NCI-H226 (cell line): ENCODE results near the gene GOLGA6C.
"Not testable (repeated sequence)": the region's sequence is repeated elsewhere in the genome, so short reads cannot be mapped to it uniquely, and the experiment has no call there.

Experiments used
- DNase-seq: peaks from one replicate; pipeline ENCODE4 v3.0.0-alpha.2; 2015

GOLGA6C gene

GRCh38 chr15:75228787-75229186 is 29.3 kb upstream of the GOLGA6C start:
- DNase-seq, result no peak

GRCh38 chr15:75229191-75230015 is 28.7 kb upstream of the GOLGA6C start:
- no peak for DNase-seq

GRCh38 chr15:75230016-75230343 is 28.2 kb upstream of the GOLGA6C start:
- no peak for DNase-seq

GRCh38 chr15:75230551-75231371 is 27.4 kb upstream of the GOLGA6C start:
- no peak for DNase-seq

- DNase-seq, result no peak
Measured at GRCh38 chr15:75231836-75232235, 26.3 kb upstream of the GOLGA6C start.

GRCh38 chr15:75232252-75232813 is 25.8 kb upstream of the GOLGA6C start:
- DNase-seq, result no peak

DNA sequence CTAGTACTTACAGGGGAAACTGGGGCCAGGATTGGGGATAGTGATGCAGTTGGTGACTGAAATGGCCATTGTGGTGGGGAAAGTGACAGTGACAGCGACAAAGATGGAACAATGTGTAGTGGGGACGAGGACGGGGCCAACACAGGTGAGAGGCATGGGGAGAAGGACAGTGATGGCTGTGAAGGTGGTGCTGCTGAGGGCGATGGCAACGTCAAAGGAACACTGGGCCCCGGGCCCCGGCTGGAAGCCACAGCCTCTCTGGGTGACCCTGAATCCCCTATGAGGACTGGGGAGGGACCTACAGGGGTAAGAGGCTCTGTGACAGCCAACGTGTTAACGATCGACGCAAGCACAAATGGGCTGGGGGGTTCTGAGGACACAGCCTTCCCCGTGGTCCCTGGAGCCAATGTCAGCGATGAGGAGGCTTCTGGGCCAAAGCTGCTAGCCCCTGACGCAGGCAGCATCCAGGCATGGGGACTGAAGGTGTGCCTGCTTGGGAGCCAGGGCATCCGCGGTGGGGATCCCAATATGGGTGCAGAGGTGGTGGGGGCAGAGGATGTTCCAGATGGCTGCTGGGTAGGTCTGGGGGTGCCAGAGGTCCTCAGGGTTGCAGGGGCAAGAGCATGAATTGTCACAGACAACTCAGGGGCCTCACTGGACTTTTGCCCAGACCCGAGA is 25.2 kb upstream of the GOLGA6C start:
- DNase-seq, result no peak

DNA sequence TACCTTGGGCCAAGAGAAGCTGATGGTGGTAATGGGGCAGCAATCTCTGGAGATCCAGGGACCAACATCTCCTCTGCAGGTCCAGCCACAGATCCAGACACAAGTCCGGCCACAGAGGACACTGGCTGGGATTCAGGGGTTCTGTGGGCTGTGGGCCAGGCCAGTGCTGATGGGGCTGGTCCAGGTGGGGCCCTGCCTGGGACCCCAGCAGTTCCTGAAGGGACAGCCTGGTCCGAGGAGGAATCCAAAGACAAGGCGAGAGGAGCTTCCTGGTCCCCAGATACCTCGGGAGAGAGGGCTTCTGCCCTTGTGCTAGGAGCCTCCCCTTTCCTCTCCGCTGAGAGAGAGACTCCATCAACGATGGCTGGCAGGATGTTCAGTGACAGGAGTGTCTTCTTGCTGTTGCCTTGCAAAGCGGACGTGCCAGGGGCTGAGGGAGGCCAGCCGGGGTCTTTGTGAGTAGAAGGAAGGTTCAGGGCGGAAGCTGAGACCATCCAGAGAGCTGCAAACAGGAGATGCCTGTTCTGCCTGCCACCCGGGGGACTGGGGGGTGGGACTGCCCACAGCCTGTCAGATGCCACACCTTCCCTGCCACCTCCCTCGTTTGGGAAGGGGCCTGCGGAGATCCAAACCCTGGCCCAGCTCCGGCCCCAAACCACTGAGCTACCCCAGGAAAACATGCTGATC is 24.5 kb upstream of the GOLGA6C start:
- no peak for DNase-seq

GRCh38 chr15:75234191-75234810 is 23.8 kb upstream of the GOLGA6C start:
- no peak for DNase-seq

GRCh38 chr15:75235051-75235673 is 23.0 kb upstream of the GOLGA6C start:
- DNase-seq, result no peak

- DNase-seq, result no peak
Measured at GRCh38 chr15:75235760-75236729, 22.1 kb upstream of the GOLGA6C start.

DNA sequence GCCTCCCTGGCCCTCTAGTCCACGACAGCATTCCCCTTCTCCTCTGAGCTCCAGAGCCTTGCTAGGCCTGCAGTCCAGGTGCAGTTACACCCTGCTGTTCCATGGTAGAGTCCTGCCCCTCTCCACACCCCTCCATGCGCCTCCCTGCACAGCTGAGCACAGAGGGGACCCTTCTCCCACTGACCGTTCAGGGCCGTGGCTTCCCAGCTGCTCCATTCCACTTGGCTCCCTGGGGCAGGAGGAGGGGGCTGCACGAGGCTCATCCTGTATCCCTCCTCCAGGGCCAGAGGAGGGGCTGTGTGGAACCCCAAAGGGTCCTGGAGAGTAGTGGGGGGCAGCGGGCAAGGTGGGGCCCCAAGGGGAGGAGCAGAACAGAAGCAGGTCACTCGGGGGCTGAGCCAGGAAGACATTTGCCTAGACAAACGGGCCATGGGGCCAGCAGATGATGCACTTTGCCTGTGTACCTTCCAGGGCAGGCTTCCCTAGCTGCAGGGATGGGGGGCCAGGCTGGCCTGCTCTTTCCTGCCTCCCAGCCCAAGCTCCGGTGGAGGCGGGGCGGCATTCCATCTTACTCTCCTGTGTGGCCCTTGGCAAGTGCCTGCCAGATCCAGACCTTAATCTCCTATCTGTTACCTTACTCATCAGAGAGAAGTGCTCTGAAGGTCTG is 20.7 kb upstream of the GOLGA6C start:
- no peak for DNase-seq

- DNase-seq, result no peak
Measured at GRCh38 chr15:75238150-75238549, 20.0 kb upstream of the GOLGA6C start.

GRCh38 chr15:75245741-75246140 is 12.4 kb upstream of the GOLGA6C start:
- DNase-seq, result not testable (repeated sequence)

DNA sequence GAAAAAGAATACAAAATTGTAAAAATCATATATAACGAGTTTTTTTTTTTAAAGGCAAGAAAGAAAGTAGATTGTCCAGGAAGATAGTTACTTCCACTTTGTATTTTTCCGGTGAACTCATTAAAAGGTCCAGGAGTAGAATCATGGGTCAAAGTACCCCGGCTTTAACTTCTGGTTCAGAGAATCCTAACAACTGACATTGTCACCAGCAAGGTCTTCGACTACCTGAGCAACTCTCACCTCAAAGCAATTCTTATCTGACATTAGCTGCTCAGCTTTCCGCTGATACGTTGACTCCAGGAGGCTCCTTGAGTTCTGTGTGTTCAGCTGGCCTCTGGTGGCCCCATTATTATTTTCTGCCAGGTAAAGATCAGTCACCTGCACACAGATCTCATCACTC is 9.1 kb upstream of the GOLGA6C start:
- not testable (repeated sequence) for DNase-seq

- no peak for DNase-seq
Measured at GRCh38 chr15:75249726-75250125, 8.4 kb upstream of the GOLGA6C start.

DNA sequence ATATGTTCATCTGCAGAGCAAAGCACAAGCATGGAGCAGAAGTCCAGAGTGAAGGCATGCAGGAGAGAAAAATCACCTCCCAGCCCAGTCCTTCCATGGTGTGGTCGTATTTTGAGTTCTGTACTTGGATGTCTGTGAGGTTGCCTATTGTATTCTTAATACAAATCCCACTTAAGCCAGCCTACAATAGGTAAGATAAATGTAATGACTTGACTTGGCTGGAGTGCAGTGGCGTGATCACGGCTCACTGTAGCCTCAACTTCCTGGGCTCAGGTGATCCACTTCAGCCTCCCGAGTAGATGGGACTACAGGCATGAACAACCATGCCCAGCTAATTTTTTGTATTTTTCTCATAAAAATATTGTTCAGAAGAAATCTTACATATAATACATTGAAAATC is 6.8 kb upstream of the GOLGA6C start:
- not testable (repeated sequence) for DNase-seq

DNA sequence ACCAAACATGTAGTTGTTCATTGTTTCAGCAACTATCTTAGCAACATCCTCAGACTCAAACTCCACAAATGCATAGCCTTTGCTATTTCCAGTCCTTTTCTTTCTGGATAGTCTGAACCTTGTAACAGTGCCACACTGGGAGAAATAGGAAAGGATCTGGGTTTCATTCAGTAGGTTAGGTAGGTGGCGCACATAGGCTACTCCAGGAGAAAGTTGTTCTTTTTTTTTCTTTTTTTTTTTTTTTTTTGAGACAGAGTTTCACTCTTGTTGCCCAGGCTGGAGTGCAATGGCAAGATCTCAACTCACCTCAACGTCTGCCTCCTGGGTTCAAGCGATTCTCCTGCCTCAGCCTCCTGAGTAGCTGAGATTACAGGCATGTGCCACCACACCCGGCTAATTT is 5.8 kb upstream of the GOLGA6C start:
- not testable (repeated sequence) for DNase-seq

DNA sequence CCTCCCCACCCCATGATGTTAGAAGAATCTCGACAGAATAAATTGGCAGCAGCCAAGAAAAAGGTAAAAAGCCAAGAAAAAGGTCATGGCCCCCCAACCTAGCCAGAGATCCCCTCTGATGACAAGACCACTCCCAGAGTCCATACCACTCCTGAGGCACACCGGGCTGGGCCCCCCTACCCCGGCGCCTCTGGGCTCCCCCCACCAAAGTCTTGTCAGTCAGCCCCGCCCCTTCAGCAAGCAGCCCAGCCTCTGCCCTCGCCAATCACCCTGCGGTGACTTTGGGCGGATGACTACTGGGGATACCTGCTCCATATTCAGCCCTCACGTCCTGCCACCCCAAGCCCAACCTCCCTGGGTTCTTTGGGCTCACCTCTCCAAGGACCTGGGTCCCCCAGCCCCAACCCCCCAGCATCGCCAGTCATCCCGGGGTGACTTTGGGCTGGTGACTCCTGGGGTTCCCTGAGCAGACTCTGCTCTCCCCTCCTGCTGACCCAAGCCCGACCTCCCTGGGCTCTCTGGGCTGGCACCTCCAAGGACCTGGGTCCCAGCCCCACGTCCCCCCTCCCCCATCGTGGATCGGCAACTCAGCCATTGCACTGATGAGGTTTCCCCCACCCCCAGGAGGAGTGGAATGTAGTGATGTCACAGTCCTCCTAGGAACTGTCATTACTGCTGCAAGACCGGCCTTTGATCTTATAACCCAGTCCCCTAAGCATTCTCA is 648 bp downstream of the GOLGA6C start:
- DNase-seq, result not testable (repeated sequence)
